Omental fat pad (tissue), 4 donors: Measurements from ENCODE around the gene TMEM101. TPM values are rescaled to one million over a fixed set of nuclear protein-coding genes. Genes with fewer than 3 reads are reported as not detected.

ENCODE experiments used
- ATAC-seq: fragments of 150-250 bp; one replicate; pipeline ENCODE4 v1.9.1; 2016; ENCODE audit warnings: mild to moderate bottlenecking, moderate library complexity; ENCODE audit not compliant: low FRiP score
- DNase-seq: peaks from one replicate; pipeline ENCODE4 v3.0.0-alpha.2; 2019; ENCODE audit warnings: low spot score
- CTCF ChIP-seq, 3 donors: fragments of 450-650 bp; IDR thresholded peaks; one replicate each; pipeline ENCODE4 v1.5.1; 2016 to 2017; ENCODE audit warnings: antibody characterized with exemption in 3 of 3, mild to moderate bottlenecking in 3 of 3, moderate library complexity in 2 of 3
- total RNA-seq, 4 donors: library from RNA; depleted of rRNA; stranded (reverse); fragments of >200 nt; gene quantifications; one replicate each; pipeline ENCODE4 v1.1.0, GENCODE V29; 2016

TMEM101 gene
- total RNA-seq, 4 donors from 2014 or later: 17.3 to 37.0 (median 26.8) TPM

DNA sequence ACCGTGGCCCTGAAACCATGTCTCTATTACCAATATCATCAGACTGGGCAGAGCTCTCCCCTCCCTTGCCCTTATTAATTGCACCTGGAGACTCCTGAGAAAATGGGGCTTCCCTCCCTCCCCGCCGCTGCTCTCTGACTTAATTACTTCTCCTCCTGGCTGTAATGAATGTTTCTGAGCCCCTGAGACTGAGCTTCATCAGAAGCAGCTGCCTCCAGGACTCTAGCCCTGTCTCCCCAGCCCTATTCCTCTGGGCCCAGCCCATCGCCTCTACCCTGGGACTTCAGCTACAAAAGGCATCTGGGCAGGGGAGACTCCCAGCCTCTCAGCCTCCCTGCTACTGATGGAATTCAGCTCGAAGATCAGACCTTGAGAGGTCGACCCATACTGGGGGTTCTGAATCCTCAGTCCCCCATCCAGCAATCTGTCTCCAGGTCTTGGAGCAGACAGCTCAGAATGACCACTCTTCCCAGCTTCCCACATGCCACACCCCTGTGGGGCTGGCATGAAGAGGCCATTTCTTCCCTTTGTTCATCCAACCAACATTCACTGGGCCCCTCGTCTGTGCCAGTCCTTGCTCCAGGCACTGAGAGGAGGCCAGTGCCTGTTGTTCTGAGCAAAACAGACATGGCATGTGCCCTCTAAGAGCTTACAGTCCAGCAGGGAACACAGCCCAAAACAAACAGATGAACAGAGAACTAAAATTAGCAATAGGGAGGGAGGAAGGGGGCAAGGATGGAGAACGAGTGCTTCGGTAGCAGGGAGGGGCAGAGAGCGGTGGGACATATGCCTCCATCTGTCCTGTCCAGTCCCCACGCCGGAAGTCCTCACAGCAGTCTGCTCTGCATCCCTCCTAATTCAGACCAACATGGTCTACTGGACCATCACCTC lies 27.4 kb downstream of the TMEM101 start:
- DNase-seq: no peak
- ATAC-seq: no peak
- TF ChIP-seq CTCF (IDR thresholded peaks at IDR 0.05): no peak

GRCh38 chr17:43986225-43986981 lies 28.4 kb downstream of the TMEM101 start:
- DNase-seq: no peak
- no peak for TF ChIP-seq CTCF (IDR thresholded peaks at IDR 0.05)
- no peak for ATAC-seq

DNA sequence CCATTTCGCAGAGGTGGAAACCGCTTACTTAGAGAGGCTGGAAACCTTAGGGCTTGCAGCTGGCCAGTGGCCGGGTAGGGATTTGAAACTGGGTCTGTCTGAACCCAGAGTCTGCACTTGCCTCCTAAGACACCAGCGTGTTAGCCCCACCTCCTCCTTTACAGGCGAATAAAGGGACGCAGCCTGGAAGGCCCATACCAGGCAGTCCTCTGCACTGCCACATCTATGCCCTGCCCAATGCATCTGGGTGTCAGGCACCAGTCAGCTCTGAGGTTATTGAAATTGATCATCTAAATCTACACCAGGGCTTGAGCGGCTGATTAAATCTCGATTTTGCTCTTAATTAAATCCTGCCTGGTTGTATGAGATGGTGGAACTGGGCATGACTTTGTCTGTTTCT lies 30.2 kb downstream of the TMEM101 start:
- TF ChIP-seq CTCF (IDR thresholded peaks at IDR 0.05): no peak
- ATAC-seq: no peak
- DNase-seq: no peak

- no peak for TF ChIP-seq CTCF (IDR thresholded peaks at IDR 0.05)
- no peak for DNase-seq
- peak; percentile 58 for ATAC-seq
Observed at GRCh38 chr17:43983515-43984411, 31.0 kb downstream of the TMEM101 start.

DNA sequence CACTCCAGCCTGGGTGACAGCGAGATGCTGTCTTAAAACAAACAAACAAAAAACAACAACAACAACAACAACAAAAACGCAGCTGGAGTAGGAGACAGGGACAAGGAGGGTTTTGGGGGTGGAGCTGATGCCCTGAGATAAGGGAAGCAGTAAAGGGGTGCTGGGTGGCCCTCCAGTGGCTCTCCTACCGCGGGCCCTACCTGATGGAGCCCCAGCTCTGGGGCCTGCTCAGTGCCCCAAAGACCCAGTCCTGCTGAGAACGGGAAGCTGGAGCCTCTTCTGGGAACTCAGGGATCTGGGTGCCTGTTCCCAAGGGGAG lies 31.6 kb downstream of the TMEM101 start:
- TF ChIP-seq CTCF (IDR thresholded peaks at IDR 0.05): no peak
- DNase-seq: no peak
- ATAC-seq: no peak

DNA sequence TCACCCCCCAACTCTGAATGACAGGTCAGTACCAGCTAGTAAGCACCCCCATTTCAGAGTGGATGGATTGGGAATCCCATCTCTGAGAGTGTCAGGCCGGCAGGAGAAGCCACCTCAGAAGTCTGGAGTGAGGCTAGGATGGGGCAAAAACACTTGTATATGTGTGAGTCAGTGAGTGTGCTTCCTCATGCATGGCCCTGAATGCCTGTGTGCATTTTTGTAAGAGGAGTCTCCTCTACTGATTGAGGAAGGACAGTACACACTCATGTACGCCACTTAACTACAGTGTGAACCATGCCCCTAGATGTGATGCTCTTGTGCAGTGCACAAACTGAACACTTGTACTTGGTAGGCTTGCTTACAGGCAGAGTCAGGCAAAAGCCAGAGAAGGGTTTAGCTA lies 32.6 kb downstream of the TMEM101 start:
- DNase-seq: no peak
- TF ChIP-seq CTCF (IDR thresholded peaks at IDR 0.05): no peak
- no peak for ATAC-seq
